B cell (primary cell): ENCODE data around the gene FALEC. TPM values are rescaled to one million over a fixed set of nuclear protein-coding genes. Genes with fewer than 3 reads are reported as not detected.

Experiments
- ATAC-seq: fragments of 200-7000 bp; cut with Tn5 transposase; one replicate; pipeline ENCODE4 v1.10.0; 2021; ENCODE audit warnings: low read depth, mild to moderate bottlenecking, moderate number of reproducible peaks, moderate library complexity
- CTCF ChIA-PET: fragments of 350-600 bp; sonication (Branson Sonifier 250); formaldehyde crosslinking; loops from one replicate; lab custom pipeline; 2021; ENCODE audit warnings: antibody characterized with exemption, inconsistent platforms; lab: Charles Lee
- POLR2A ChIA-PET: fragments of 350-600 bp; sonication (Branson Sonifier 250); formaldehyde crosslinking; loops from one replicate; lab custom pipeline; 2021; ENCODE audit warnings: antibody characterized with exemption; lab: Charles Lee
- DNase-seq: peaks from one replicate; pipeline ENCODE4 v3.0.0; 2013
- H2AFZ ChIP-seq: 2 replicates; pipeline ENCODE4 v1.6.1; 2012; ENCODE audit warnings: mild to moderate bottlenecking, low read depth, low read length; ENCODE audit not compliant: insufficient read depth, poor library complexity, severe bottlenecking
- H3K27ac ChIP-seq, 2 donors: 1 replicate in 1 of 2; 2 replicates in 1 of 2; pipeline ENCODE4 v1.5.1; 2012 to 2013; ENCODE audit warnings: low read length in 2 of 2, mild to moderate bottlenecking in 2 of 2, moderate library complexity in 1 of 2
- H3K27me3 ChIP-seq, 4 experiments: fragments of 200-600 bp in 1 of 4; sonication (generic) in 1 of 4; replicated peaks in 1 of 4; 1 replicate in 2 of 4; 2 replicates in 2 of 4; pipeline versions ENCODE4 v1.6.1 to v1.7.0; 2013 to 2016; ENCODE audit warnings: low read length in 3 of 4, mild to moderate bottlenecking in 2 of 4, mixed read lengths in 1 of 4, moderate library complexity in 1 of 4; ENCODE audit not compliant: insufficient read depth in 4 of 4, control insufficient read depth in 3 of 4; ENCODE audit errors: control extremely low read depth in 1 of 4
- H3K36me3 ChIP-seq, 2 experiments: replicated peaks in 1 of 2; 1 replicate in 1 of 2; 2 replicates in 1 of 2; pipeline versions ENCODE4 v1.6.1 to v1.7.1; 2013; ENCODE audit warnings: low read length in 1 of 2; ENCODE audit not compliant: insufficient read depth in 2 of 2, control insufficient read depth in 1 of 2; ENCODE audit errors: control extremely low read depth in 1 of 2, extremely low read depth in 1 of 2
- H3K4me1 ChIP-seq, 2 donors: fragments of 200-600 bp in 1 of 2; sonication (generic) in 1 of 2; 1 replicate in 1 of 2; 2 replicates in 1 of 2; pipeline versions ENCODE4 v1.5.1 to v1.6.1; 2013 to 2017; ENCODE audit warnings: low read length in 2 of 2; ENCODE audit not compliant: control insufficient read depth in 2 of 2, insufficient read depth in 2 of 2
- H3K4me2 ChIP-seq: replicated peaks from 2 replicates; pipeline ENCODE3; 2012; ENCODE audit warnings: mild to moderate bottlenecking, low read depth, low read length; ENCODE audit not compliant: poor library complexity, severe bottlenecking
- H3K4me3 ChIP-seq, 5 experiments: fragments of 200-600 bp in 1 of 5; sonication (generic) in 1 of 5; 1 replicate in 3 of 5; 2 replicates in 2 of 5; pipeline versions ENCODE4 v1.5.1 to v1.7.0; 2011 to 2016; ENCODE audit warnings: low read length in 4 of 5, mild to moderate bottlenecking in 4 of 5, low read depth in 2 of 5, control low read depth in 1 of 5, moderate library complexity in 1 of 5; ENCODE audit not compliant: insufficient read depth in 1 of 5; ENCODE audit errors: control extremely low read depth in 1 of 5, extremely low read depth in 1 of 5
- H3K79me2 ChIP-seq: fragments of 200-600 bp; sonication (generic); one replicate; pipeline ENCODE4 v1.6.0; 2016; ENCODE audit warnings: low read length; ENCODE audit not compliant: control insufficient read depth, insufficient read depth
- H3K9ac ChIP-seq: fragments of 200-600 bp; sonication (generic); 2 replicates; pipeline ENCODE4 v1.6.1; 2017; ENCODE audit warnings: mild to moderate bottlenecking, low read length, moderate library complexity
- H3K9me3 ChIP-seq, 3 donors: one replicate each; pipeline versions ENCODE4 v1.6.1 to v1.7.1; 2013; ENCODE audit warnings: low read length in 2 of 3; ENCODE audit not compliant: control insufficient read depth in 2 of 3, insufficient read depth in 1 of 3; ENCODE audit errors: control extremely low read depth in 1 of 3
- H4K20me1 ChIP-seq: 2 replicates; pipeline ENCODE4 v1.6.0; 2012; ENCODE audit warnings: mild to moderate bottlenecking, low read length; ENCODE audit not compliant: insufficient read depth, control insufficient read depth, poor library complexity, severe bottlenecking
- H3K27ac Mint-ChIP-seq: one replicate; pipeline ENCODE4 v1.8.0; 2021; ENCODE audit warnings: mixed read lengths
- H3K27me3 Mint-ChIP-seq: one replicate; pipeline ENCODE4 v1.8.0; 2021; ENCODE audit warnings: mixed read lengths
- H3K4me1 Mint-ChIP-seq: one replicate; pipeline ENCODE4 v1.8.0; 2021; ENCODE audit warnings: mixed read lengths
- H3K4me3 Mint-ChIP-seq: one replicate; pipeline ENCODE4 v1.8.0; 2021; ENCODE audit warnings: mixed read lengths
- H3K9me3 Mint-ChIP-seq: one replicate; pipeline ENCODE4 v1.8.0; 2022; ENCODE audit warnings: mixed read lengths; ENCODE audit not compliant: insufficient read depth
- CTCF ChIP-seq: fragments of 200-600 bp; IDR thresholded peaks from one replicate; pipeline ENCODE4 v1.8.0; 2022; ENCODE audit warnings: antibody characterized with exemption, mild to moderate bottlenecking
- EZH2 ChIP-seq: IDR thresholded peaks from 2 replicates; pipeline ENCODE4 v1.6.1; 2012; ENCODE audit warnings: borderline replicate concordance, low read depth, mild to moderate bottlenecking, moderate library complexity, low read length; ENCODE audit not compliant: insufficient read depth, poor library complexity, severe bottlenecking
- WGBS: methylation state at CpG from one replicate; pipeline ENCODE4 v1.1.5; 2013; ENCODE audit warnings: missing lambda C conversion rate; ENCODE audit not compliant: insufficient coverage; 5-methylcytosine and 5-hydroxymethylcytosine counted together
- intact Hi-C: fragments of 100-400 bp; cut with micrococcal nuclease; formaldehyde crosslinking; loops from one replicate; pipeline ENCODE4 v1.10.0; 2022
- polyA plus RNA-seq: library from polyadenylated mRNA; depleted of rRNA; stranded (reverse); fragments of >200 nt; gene quantifications from 2 replicates; pipeline ENCODE4 v1.2.3, GENCODE V29; 2012
- total RNA-seq, 2 donors: library from RNA; stranded (reverse); fragments of 120-200 nt in 1 of 2; gene quantifications; 1 replicate in 1 of 2; 2 replicates in 1 of 2; pipeline versions ENCODE4 v1.2.3 to v1.2.4, GENCODE V29; 2013 to 2022

FALEC gene
- total and polyA plus RNA-seq, 2 donors (not counting 1 experiment from before 2014, with no cell fraction given) = 1.1 to 2.6 TPM

- CTCF ChIA-PET = interaction anchor here (0.7 to 1.5 kb wide), 3 partner anchors 12 to 81 kb away, joined by 3 to 11 read pairs (median 3); partner anchors contain the start of gene ENSA
- no peak for DNase-seq
- no CpG with 5 or more reads among the region's 4 CpGs for WGBS
These were observed 32.7 kb downstream of the FALEC start for GRCh38 chr1:150548324-150548631.

More at GRCh38 chr1:150548324-150548631, 32.7 kb downstream of the FALEC start:
- Mint-ChIP-seq H3K4me3 (peak overlapping the region; percentile 85), H3K27ac (no peak overlapping the region), H3K4me1 (peaks cover 26% of the 10 kb centered on the region), H3K27me3 (peaks cover 12% of the 10 kb centered on the region), H3K9me3 (no peaks in the 10 kb centered on the region)
- H3K27ac ChIP-seq = no peak overlapping the region
- no peaks in the 10 kb centered on the region for H4K20me1 ChIP-seq
- H3K4me3 ChIP-seq = peak overlapping the region; percentile 32 to 66 (median 60)
- peak overlapping the region; percentile 67 for H3K9ac ChIP-seq
- TF ChIP-seq CTCF = no peak
- no peak for TF ChIP-seq EZH2
- no peak for ATAC-seq
- no peaks in the 10 kb centered on the region for H3K79me2 ChIP-seq
- no peaks in the 10 kb centered on the region for H3K9me3 ChIP-seq
- POLR2A ChIA-PET = interaction anchor here (0.6 kb wide), 1 partner anchor 706 kb away, joined by 3 read pairs; the partner anchor contains the start of gene PSMD4
- no peaks in the 10 kb centered on the region for H3K36me3 ChIP-seq
- H3K27me3 ChIP-seq = peaks cover 0 to 38% (median 9%) of the 10 kb centered on the region in 4 experiments
- intact Hi-C loops = no loop called here
- peaks cover 18 to 28% of the 10 kb centered on the region in 2 donors for H3K4me1 ChIP-seq
- peak overlapping the region; percentile 82 for H2AFZ ChIP-seq
- peak overlapping the region; percentile 97 for H3K4me2 ChIP-seq
